Retina (tissue), 1 donor: ENCODE results near the gene SYNE2.
"Not testable (repeated sequence)": the region's sequence is repeated elsewhere in the genome, so short reads cannot be mapped to it uniquely, and the experiment has no call there.

Source experiments
- DNase-seq: peaks from one replicate; pipeline ENCODE4 v3.0.0-alpha.2; 2016

Gene SYNE2

DNA sequence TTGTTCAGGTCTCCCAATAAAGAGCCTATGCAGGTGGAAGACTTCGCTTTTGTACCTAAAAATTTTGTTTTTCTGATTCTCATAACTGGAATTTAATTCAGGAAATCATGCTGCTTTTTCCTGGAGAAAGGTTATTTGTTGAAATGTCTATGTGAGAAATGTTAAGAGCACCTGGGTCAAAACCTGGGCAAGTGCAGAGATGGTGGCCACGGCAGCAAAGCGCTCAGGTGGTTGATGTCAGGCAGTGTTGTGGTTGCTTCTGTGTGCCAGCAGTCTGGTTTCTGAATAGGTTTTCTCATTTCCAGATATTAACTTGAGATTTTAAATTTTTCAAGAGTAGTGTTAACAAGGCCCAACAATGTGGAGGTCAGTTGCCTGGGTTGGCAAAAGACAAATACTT is 345.2 kb downstream of the SYNE2 start:
- peak; percentile 8 for DNase-seq

DNA sequence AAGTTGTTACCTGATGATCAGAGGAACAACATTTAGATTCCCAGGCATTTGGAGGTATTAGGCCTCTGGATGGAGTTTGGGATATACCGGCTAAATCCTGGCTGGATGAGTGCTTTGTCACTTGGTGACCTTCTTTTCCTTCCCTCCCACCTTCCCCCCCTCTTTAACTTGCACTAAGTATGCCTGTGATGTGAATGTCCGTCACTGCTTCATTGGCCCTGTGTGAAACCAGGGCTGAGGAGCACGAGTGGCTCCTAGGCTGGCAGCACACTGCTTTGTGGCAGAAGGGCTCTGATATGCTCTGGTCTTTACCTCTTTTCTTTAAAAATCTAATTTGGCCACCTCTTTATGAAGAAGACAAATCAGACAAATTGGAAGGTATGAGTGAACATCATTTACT is 345.7 kb downstream of the SYNE2 start:
- no peak for DNase-seq

DNA sequence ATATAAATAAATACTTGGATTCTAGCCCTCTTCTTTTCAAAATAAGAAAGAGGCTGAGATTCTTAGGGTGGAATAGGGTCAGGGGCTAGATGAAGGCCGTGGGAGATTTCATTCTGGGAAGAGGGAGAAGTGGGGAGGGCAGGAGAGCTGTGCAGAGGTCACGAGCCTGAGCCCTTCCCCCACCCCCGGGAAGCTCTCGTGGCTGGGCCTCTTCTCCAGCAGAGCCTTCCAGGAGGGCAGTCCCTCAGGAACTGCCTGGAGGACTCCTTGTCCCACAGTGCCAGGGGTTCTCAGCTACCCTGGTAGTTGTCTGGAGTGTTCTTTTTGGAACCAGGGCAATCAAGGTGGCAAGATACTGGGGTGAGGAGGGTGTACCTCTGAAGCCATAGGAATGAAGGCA is 347.4 kb downstream of the SYNE2 start:
- peak; percentile 17 for DNase-seq

DNA sequence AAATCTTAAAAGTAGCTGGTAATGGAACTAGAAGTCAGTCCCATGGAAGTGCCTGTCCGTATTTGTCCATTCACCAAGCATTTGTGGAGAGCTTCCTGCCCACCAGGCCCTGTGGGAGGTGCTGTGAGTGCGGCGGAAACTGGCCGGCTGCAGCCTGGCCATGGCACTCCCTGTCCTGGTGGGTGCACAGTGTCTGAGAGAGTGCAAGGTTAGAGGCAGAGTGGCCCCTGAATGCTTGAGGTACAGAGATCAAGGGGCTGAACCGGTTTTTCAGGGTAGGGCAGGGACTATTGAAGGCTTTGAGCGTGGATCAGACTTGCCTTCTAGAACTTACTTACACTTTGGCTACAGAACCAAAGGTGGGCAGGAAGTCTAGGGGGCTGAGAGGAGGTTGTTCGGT is 348.5 kb downstream of the SYNE2 start:
- DNase-seq = peak; percentile 14

DNA sequence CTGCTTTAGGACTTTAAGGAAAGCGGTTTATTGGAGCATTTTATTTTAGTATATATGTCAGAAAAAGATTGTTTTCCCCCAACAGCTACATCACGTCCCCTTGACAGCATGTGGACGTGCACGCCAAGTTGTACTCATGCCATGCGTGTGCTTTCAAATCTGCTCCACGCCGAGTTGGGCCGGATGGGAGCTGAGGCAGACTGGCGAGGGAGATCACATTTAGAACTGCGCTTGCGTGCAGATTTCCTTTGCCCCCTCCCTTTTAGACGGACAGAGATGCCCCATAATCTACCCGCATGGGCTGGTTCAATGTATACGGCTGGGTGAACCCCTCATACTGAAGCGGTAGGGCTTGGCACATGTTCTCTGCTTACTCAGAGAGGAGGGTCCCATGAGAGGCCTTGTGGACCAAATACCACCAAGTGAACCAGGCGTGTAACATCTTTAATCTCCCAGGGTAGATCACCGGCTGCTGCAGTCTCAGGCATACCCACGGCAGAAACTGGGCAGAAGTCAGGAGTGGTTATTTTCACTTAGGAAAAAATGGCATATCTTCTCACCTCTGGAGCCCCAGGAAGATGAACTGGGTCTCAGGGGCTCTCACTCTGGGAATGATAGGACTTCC is 349.2 kb downstream of the SYNE2 start:
- peak; percentile 59 for DNase-seq

DNA sequence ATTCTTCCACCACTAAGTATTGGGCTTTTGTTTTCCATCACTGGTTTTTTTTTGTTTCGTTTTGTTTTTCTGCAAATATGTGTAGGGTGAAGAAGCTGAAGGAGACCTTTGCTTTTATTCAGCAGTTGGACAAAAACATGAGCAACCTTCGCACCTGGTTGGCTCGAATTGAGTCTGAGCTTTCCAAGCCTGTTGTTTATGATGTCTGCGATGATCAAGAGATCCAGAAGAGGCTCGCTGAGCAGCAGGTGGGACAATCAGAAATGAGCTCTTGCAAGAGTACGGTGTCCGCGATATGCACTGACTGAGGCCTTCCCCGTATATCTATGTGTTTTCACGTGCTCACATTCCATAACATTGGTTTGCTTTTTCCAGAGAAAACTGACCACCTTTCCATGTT is 349.9 kb downstream of the SYNE2 start:
- DNase-seq = no peak

DNA sequence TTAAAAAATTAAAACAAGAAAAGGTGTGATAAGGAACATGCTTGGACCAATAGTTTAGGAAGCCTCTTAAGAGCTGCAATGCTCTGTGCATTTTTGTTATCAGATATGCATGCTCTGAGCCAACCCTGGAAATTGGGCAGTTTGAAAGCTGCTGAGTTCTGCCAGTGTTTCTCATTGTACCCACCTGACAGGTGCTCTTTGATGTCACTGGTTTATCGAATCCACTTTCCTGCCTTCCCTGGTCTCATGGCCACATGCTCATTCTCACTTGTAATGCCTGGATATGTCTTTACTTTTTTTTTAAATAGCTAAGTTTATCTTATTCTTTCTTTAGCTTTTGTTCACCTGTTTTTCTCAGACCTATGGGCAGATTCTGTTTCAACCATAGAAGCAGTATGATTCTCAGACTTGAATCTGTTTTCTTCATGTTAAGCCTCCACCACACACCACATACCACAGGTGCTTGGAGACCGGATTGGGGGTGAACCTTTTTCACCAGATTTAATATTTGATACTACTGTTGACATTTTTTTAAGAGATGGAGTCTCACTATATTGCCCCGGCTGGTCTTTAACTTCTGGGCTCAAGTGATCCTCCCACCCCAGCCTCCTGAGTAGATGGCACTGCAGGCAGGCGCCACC is 350.7 kb downstream of the SYNE2 start:
- DNase-seq = no peak

DNA sequence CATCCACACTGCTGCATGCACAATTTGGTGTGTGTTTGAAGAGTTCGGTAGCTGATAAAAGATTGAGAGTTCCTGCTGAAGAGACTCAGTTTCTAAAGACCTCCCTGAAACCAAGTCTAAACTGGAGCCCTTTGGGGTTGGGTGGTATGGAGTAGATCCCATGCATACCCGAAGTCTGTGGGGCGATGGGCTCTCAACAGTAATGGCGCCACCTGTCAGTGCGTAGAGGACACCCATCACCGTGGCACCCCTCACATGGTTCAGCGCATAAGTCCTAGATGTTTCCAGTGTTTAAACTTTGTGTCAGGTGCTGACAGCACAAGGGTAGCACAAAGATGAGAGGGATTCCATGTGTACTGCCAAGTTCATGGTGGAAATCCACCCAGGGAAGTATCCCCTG is 355.5 kb downstream of the SYNE2 start:
- DNase-seq = no peak

DNA sequence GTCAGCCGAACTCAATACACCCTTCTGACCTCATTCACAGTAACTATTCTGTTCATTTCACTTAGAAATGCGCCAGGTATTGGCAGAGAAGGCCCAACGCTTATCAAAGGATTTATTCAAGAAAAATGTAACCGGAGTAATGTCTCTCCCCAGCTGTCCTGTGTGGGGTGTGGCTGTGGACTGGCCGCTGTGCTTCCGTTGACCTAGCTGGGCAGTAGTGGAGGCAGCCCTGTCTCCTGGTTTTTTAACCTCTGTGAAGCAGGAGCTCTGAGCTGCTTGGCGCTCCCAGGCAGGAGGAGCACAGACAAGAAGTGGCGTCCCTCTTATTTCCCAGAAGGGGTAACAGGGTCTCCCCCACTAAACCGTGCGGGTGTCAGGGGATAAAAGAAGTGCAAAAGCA is 356.2 kb downstream of the SYNE2 start:
- DNase-seq = no peak

DNA sequence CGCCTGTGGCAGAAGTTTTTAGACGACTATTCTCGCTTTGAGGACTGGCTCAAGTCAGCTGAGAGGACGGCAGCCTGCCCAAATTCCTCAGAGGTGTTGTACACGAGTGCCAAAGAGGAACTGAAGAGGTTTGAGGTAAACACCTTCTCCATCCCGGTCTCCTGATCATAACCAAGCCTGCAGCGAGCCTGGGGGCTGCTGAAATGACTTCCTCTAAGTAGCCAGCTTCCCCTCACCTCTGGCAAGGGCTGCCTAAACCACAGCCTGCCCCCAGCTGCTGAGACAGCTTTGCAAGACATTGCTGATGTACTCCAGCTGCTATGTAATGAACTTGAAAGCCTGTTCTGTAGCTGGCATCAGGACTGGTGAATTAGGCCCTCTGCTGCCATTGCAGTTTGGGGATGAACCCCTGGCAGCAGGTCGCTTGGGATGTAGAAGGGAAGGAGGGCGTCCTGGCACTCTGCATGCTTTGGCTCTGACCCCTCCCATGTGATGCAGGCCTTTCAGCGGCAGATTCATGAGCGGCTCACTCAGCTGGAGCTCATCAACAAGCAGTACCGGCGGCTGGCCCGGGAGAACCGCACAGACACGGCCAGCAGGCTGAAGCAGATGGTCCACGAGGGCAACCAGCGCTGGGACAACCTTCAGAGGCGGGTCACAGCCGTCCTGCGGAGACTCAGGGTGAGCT is 356.8 kb downstream of the SYNE2 start:
- no peak for DNase-seq

DNA sequence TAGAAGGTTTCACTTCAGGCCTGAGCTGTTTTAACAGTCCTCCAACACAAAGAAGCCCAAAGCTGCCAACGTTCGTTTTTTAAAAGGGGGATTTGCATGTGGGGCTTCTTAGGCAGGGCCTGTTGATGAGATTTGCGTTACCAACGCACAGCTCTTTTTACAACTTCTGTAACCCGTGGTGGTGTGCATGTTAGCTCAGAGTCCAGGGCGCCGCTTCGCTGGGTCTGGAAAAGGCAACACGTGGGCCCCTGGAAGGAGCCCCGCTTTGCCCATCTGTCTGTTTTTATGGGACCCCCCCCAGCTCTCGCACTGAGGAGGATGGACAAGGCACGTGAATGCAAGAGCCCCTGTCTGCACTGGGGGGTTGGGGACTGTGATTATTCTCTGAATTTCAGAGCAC is 357.4 kb downstream of the SYNE2 start:
- no peak for DNase-seq

DNA sequence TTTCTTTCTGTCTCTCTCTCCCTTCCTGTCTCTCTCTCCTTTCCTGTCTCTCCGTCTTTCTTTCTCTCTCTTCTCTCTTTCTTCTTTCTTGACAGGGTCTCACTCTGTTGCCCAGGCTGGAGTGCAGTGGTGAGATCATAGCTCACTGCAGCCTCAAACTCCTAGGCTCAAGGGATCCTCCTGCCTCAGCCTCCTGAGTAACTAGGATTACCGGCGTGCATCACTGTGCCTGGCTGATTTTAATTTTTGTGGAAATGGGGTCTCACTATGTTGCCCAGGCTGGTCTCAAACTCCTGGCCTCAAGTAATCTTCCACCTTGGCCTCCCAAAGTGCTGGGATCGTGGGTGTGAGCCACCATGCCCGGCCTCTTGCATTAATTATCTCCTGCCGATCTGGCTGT is 358.1 kb downstream of the SYNE2 start:
- not testable (repeated sequence) for DNase-seq

DNA sequence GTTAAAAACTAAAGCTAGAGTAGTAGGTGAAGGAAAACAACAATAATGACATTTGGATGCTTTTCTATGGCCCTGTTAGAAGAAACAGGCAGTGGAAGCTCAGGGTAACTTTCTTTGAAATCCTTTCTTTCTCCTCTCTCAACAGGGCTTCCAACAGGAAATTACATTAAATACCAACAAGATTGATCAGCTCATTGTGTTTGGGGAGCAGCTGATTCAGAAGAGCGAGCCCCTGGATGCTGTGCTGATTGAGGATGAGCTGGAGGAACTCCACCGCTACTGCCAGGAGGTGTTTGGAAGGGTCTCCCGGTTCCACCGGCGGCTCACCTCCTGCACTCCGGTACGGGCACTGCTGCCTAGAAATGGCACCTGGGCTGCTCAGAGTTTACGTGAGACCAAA is 359.9 kb downstream of the SYNE2 start:
- no peak for DNase-seq

DNA sequence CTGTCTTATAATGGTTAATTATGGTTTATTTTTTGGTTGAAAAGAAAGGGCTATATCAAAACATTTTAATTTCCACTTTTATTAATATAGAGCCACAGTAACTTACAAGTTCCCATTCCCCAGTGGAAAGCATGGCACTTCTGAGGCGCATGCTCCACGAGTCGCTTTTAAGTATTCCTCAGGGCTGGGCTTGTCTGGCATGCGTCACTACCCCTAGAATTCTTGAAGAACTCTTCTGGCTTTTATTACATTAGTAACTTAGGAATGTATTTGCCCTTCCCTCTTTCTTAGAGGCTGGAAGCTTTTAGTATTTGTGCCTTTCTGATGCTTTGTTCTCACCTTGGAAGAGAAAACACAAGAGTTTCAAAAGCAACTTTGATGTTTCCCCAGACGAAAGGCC is 360.3 kb downstream of the SYNE2 start:
- no peak for DNase-seq

DNA sequence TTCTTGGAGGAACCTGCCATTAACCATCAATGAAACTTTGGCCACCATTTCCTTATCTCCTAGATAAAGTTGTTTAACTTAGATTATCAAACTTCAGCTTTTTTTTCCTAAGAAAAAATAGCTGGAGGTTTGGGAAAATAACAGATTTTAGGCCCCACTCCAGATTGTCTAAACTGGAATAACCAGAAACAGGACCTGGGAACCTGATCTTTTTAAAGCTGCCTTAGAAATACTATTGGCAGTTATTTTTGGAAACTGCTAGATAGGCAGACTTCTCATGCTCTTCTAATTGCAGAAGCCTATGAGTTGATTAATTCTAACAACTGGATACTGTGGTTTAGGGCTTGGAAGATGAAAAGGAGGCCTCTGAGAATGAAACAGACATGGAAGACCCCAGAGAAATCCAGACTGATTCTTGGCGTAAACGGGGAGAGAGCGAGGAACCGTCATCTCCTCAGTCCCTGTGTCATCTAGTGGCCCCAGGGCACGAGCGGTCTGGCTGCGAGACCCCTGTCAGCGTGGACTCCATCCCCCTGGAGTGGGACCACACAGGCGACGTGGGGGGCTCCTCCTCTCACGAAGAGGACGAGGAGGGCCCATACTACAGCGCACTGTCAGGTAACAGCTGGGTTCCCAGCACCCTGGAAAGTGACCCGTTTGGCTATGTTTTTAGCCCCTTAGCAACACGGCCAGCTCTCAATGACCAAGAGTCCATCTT is 361.2 kb downstream of the SYNE2 start:
- DNase-seq = no peak

DNA sequence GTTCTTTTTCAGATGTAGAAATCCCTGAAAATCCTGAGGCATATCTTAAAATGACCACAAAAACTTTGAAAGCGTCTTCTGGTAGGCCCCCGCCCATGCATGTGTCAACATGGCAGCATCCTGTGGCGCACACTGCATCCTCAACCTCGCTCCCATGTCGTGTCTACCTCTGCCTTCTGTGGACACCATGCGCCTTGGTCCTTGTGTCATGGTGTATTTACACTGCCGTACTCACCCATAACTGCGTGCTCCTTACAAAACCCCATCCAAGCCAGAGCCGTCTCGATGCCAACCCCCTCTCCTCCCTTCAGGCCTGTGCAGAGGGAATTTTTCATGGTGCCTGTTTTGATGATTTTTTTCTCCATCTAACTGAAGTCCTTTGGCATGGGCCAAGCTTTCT is 362.5 kb downstream of the SYNE2 start:
- no peak for DNase-seq

DNA sequence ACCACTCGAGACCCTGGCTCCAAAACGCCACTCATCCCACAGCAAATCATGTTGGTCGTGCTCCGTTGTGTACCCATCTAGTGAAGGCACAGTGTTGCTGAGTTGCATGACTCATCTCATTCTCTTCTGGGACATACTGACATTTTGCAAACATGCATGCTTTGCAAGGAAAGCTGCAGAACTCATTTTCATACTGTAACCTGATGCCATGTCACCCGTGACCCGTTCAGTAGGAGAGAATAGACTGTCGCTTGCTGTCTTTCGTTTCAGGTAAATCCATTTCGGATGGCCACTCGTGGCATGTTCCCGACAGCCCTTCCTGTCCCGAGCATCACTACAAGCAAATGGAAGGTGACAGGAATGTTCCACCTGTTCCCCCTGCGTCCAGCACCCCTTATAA is 363.2 kb downstream of the SYNE2 start:
- no peak for DNase-seq

DNA sequence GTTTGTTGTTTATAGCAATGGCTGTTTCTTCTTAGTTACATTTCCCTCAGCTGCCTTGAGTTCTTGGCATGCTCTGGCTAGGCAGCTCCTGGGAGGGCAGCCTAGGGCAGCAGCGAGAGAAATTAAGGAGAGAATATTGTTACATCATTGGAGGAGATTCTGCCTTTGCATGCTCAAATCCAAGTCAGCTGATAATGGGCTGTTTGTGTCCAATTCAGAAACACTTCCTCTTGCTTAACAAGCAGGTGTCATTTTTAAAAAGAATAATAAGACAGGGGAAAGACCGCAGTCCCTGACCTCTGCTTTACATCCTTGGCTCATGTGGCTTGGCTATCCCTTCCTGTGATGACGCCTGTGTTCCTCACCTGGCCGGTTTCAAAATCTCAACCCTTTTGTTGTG is 364.5 kb downstream of the SYNE2 start:
- DNase-seq = no peak

DNA sequence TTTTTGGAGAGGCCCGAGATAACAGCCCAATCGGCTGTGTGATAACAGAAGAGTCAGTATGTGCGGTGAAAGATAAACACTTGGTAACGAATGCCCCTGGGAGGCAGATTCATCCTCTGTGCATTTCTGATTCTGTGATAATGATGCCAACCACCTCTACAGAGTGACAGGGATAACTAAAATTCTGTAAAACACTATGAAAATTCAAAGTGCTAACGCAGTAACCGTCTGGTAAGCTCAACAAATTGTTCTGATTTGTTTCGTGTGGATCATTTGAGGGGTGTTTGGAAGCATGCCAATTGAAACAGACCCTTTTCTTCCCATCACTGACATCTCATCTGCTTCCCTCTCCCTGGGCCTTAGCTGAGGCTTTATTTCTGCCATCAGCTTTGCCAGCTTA is 365.0 kb downstream of the SYNE2 start:
- no peak for DNase-seq

DNA sequence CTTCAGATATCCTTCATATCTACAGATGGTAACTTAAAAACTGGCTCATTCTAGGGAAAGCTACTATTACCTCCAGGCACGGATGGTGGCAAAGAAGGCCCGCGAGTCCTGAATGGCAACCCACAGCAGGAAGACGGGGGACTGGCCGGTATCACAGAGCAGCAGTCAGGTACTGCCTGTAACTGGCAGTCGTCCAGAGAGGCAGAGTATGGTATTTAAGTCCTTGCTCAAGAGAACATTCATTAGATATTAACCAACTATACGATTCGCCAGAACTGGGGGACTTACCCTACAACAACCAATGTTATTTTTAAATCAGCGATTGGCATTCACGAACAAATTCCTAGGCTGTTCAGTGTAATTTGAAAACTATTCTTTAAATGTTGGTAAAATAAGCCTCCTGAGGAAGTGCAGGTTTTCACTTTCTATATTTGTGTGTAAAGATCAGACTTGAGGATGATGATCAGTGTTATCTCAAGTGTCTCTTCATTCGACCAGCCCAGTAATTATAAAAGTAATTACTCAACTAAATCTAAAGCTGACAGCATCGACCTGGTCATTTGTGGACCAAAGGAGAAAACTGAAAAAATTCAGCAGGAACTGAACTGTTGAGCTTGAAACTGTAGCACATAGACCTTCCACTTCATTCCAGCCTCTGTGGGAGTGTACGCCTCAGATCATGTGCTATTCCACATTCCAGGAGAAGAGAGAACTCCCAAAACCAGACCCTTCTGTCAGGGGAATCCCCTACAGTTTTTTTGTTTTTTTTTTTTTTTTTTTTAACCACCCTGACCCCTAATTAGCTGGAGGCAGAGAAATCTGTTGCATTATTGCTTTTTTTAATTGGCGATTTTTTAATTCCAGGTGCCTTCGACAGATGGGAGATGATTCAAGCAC is 365.8 kb downstream of the SYNE2 start:
- DNase-seq = no peak

DNA sequence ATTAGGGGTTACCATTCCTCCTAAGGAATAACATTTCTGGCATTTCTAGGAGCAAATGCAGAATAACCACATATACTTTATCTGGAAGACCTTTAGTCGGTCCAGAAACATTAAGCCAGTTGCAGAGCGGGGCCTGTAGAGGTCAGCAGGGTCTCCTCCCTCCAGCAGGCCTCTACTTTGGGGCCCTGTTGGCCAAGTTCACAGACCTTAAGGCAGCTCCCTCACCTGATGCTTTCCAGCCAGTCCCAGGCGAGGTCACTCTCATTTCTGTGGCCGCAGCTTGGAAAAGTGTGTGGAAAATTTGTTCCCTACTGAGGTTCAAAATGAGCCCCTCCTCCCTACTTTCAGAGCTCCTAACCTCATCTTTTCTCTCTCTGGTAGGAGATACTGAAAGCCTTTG is 367.3 kb downstream of the SYNE2 start:
- DNase-seq = no peak

DNA sequence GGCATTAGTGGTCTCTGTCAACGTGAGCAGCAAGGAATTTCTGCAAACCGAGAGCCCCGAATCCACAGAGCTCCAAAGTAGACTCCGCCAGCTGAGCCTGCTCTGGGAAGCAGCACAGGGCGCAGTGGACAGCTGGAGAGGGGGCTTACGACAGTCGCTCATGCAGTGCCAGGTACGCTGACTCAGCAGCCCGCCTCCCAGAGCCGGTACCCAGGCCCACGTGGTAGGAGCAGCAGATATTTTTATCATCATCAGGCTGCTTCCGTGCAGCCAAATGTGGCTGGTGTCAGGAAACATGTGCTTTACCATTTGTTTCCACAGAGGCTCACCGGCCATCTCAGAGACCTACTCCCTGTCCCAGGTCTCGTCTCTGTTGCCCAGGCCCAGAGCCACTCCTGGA is 367.7 kb downstream of the SYNE2 start:
- no peak for DNase-seq
